Measurements from ENCODE around the gene BMPR2. TPM values are rescaled to one million over a fixed set of nuclear protein-coding genes. Genes with fewer than 3 reads are reported as not detected.

Gene BMPR2
- total RNA-seq, 1 experiment from 2014 or later = 12.8 TPM

DNA sequence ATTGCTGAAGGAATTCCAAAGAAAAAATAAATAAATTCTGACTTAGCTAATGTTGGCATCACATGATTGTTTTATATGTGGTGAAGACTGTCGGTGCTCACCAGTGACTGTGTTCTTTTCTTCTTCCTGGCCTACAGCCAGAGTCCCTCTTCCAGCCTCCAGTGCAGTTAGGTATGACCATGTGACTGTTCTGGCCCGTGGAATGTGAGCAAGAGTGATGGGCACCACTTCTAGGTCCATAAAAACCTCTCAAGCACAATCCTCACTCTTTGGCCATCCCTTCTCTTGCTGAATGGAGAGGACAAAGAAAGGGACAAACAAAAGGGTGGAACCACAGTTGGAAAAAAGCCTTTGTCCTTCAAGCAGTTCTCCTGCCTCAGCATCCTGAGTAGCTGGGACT, 39.0 kb upstream of the BMPR2 start:
- H3K27ac ChIP-seq (ENCODE audit: low read depth, low read length) = no peak overlapping the region
- H2AFZ ChIP-seq (ENCODE audit: low read depth, low read length, poor library complexity, severe bottlenecking) = no peak overlapping the region
- ChIA-PET CTCF (no interaction called here), POLR2A (no interaction called here), RAD21 (ENCODE audit: low non-redundant PET in 1 of 2, low total read pairs in 2 of 2, uncharacterized antibody in 2 of 2, unreplicated experiment in 2 of 2) (no interaction called here)
- no peaks in the 10 kb centered on the region for H3K9me3 ChIP-seq (ENCODE audit: control insufficient read depth in 1 of 2, insufficient read depth in 1 of 2, low read depth in 1 of 2, low read length in 2 of 2)
- H3K36me3 ChIP-seq (ENCODE audit: control insufficient read depth in 1 of 2, insufficient read depth in 2 of 2, low read length in 2 of 2) = no peaks in the 10 kb centered on the region
- H3K9me2 ChIP-seq (ENCODE audit: insufficient read depth) = no peaks in the 10 kb centered on the region
- H3K4me3 ChIP-seq (replicated peaks in 1 of 2; ENCODE audit: low read depth in 1 of 2, low read length in 2 of 2) = no peak overlapping the region
- TF ChIP-seq CBX3 (IDR thresholded peaks at IDR 0.05; ENCODE audit: low read depth) (no peak), ELF1 (IDR thresholded peaks at IDR 0.05; ENCODE audit: borderline replicate concordance, low read depth) (no peak), POLR2AphosphoS5 (IDR thresholded peaks at IDR 0.05; ENCODE audit: low read depth, low read length) (no peak), CEBPB (IDR thresholded peaks at IDR 0.05; ENCODE audit: low read depth) (no peak), EZH2phosphoT487 (IDR thresholded peaks at IDR 0.05; ENCODE audit: borderline replicate concordance) (no peak), RAD21 (IDR thresholded peaks at IDR 0.05; ENCODE audit: low read depth) (no peak), SIN3A (IDR thresholded peaks at IDR 0.05; ENCODE audit: low read depth) (no peak), EZH2 (IDR thresholded peaks at IDR 0.05) (no peak), ZFX (IDR thresholded peaks at IDR 0.05) (no peak)
- TF ChIP-seq, protein P1, sequence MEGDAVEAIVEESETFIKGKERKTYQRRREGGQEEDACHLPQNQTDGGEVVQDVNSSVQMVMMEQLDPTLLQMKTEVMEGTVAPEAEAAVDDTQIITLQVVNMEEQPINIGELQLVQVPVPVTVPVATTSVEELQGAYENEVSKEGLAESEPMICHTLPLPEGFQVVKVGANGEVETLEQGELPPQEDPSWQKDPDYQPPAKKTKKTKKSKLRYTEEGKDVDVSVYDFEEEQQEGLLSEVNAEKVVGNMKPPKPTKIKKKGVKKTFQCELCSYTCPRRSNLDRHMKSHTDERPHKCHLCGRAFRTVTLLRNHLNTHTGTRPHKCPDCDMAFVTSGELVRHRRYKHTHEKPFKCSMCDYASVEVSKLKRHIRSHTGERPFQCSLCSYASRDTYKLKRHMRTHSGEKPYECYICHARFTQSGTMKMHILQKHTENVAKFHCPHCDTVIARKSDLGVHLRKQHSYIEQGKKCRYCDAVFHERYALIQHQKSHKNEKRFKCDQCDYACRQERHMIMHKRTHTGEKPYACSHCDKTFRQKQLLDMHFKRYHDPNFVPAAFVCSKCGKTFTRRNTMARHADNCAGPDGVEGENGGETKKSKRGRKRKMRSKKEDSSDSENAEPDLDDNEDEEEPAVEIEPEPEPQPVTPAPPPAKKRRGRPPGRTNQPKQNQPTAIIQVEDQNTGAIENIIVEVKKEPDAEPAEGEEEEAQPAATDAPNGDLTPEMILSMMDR (IDR thresholded peaks at IDR 0.05 in 2 of 3, conservative IDR thresholded peaks at IDR 0.05 in 1 of 3; ENCODE audit: borderline replicate concordance in 1 of 3, insufficient read depth in 1 of 3, low read depth in 2 of 3, low read length in 2 of 3) = no peak
- TF ChIP-seq, protein P2, sequence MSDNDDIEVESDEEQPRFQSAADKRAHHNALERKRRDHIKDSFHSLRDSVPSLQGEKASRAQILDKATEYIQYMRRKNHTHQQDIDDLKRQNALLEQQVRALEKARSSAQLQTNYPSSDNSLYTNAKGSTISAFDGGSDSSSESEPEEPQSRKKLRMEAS (IDR thresholded peaks at IDR 0.05) = no peak
- H3K79me2 ChIP-seq (ENCODE audit: insufficient read depth, low read length) = no peaks in the 10 kb centered on the region
- no peaks in the 10 kb centered on the region for H3K4me1 ChIP-seq (ENCODE audit: control insufficient read depth in 1 of 2, insufficient read depth in 2 of 2, low read length in 2 of 2)
- BruUV-seq (replicated peaks) = no TSS peak
- H3K27me3 ChIP-seq (ENCODE audit: insufficient read depth, low read length) = no peaks in the 10 kb centered on the region
- intact Hi-C loops (cut with micrococcal nuclease) = no loop called here
- no peak overlapping the region for H3K4me2 ChIP-seq (ENCODE audit: low read length)
- no peak for DNase-seq (ENCODE audit: low read depth, low spot score)
- ATAC-seq = no peak
- no peak overlapping the region for H3K9ac ChIP-seq (ENCODE audit: low read length)
- H4K20me1 ChIP-seq (ENCODE audit: insufficient read depth) = no peaks in the 10 kb centered on the region

All from HCT116 (cell line).